ENCODE data around the gene IL17A. TPM values are rescaled to one million over a fixed set of nuclear protein-coding genes. Genes with fewer than 3 reads are reported as not detected.

The IL17A gene
- total RNA-seq, 1 donor from 2014 or later = not detected

GRCh38 chr6:52180787-52181558 is 5.2 kb upstream of the IL17A start:
- DNase-seq (ENCODE audit: low spot score in 2 of 2, unreplicated experiment in 2 of 2) = no peak
- H3K4me1 Mint-ChIP-seq = no peaks in the 10 kb centered on the region
- H3K9me3 Mint-ChIP-seq = peaks cover under 1% of the 10 kb centered on the region
- no peak overlapping the region for H3K4me3 Mint-ChIP-seq
- H3K27me3 Mint-ChIP-seq (ENCODE audit: low read depth) = peaks cover 34% of the 10 kb centered on the region
- H3K36me3 Mint-ChIP-seq = no peaks in the 10 kb centered on the region
- TF ChIP-seq, protein P1, sequence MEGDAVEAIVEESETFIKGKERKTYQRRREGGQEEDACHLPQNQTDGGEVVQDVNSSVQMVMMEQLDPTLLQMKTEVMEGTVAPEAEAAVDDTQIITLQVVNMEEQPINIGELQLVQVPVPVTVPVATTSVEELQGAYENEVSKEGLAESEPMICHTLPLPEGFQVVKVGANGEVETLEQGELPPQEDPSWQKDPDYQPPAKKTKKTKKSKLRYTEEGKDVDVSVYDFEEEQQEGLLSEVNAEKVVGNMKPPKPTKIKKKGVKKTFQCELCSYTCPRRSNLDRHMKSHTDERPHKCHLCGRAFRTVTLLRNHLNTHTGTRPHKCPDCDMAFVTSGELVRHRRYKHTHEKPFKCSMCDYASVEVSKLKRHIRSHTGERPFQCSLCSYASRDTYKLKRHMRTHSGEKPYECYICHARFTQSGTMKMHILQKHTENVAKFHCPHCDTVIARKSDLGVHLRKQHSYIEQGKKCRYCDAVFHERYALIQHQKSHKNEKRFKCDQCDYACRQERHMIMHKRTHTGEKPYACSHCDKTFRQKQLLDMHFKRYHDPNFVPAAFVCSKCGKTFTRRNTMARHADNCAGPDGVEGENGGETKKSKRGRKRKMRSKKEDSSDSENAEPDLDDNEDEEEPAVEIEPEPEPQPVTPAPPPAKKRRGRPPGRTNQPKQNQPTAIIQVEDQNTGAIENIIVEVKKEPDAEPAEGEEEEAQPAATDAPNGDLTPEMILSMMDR (IDR thresholded peaks at IDR 0.05; ENCODE audit: unreplicated experiment) = no peak
- H3K27ac Mint-ChIP-seq = no peak overlapping the region

DNA sequence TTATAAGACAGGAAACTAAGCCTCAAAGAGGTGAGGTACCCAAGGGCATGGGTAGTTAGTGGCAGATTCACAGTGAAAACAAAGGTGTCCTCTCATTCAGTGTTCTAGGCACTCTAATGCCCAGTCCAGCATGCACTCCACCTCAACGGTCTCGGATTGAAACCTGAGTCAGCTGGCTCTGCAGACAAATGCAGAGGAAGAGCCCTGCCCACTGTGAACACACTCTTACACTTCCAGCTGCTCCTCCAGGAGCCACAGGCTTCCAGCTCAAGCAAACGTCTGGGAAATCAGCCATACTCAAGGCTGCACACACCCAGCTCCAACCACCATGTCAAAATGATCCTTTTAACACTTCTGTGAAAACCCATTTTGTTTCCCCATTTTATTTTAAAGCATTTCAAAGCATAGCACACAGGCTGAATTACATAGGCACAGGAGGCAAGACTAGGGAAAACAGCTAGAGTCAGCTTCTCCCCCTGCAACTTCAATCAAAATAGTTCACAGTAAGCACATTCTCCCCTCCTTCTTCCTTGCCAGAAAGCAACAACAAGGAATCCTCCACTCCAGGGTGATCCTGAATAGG is 3.0 kb upstream of the IL17A start:
- H3K27me3 Mint-ChIP-seq (ENCODE audit: low read depth) = peaks cover 43% of the 10 kb centered on the region
- no peak overlapping the region for H3K4me3 Mint-ChIP-seq
- TF ChIP-seq, protein P1 (IDR thresholded peaks at IDR 0.05; ENCODE audit: unreplicated experiment) = no peak
- H3K4me1 Mint-ChIP-seq = no peaks in the 10 kb centered on the region
- H3K27ac Mint-ChIP-seq = no peak overlapping the region
- DNase-seq (ENCODE audit: low spot score in 2 of 2, unreplicated experiment in 2 of 2) = no peak
- H3K36me3 Mint-ChIP-seq = no peaks in the 10 kb centered on the region
- peaks cover 3% of the 10 kb centered on the region for H3K9me3 Mint-ChIP-seq

DNA sequence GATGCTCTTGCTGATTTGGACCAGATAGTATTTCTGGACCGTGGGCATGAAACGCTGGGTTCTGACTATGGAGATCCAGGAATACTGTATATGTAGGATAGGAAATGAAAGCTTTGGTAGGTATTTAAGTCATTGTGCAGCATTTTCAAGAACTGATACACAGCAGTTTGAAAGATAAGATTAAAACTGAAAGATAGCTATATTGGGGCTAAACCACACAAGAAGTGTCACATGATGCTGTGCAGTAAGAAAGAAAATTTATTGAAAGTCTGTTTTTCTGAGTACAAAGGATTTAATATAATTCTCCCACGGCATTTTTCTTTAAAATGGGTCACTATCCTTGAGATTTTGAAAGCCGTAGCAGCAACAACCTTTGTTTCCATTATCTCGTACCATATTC is 305 bp downstream of the IL17A start:
- H3K27me3 Mint-ChIP-seq (ENCODE audit: low read depth) = peaks cover 33% of the 10 kb centered on the region
- DNase-seq (ENCODE audit: low spot score in 2 of 2, unreplicated experiment in 2 of 2) = no peak
- TF ChIP-seq, protein P1 (IDR thresholded peaks at IDR 0.05; ENCODE audit: unreplicated experiment) = no peak
- H3K4me1 Mint-ChIP-seq = no peaks in the 10 kb centered on the region
- H3K9me3 Mint-ChIP-seq = peaks cover 3% of the 10 kb centered on the region
- no peaks in the 10 kb centered on the region for H3K36me3 Mint-ChIP-seq
- H3K4me3 Mint-ChIP-seq = no peak overlapping the region
- H3K27ac Mint-ChIP-seq = no peak overlapping the region

DNA sequence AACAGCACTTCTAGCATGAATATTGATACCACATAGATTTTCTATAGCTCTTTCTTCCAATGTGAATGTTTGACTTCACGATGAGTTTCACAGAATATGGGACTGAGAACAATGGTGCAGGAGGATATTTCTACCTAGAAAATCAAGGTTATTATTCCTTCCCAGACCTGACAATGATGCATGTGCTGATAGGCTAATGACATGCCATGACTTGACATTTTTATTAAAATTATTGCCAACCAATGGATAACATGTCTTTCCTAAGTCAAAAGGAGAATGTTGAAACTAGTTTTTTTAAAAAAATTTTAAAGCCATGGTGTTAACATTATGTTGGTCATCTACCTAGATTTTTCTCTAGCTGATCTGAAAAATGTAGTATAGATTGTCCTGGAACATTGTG is 923 bp downstream of the IL17A start:
- no peaks in the 10 kb centered on the region for H3K36me3 Mint-ChIP-seq
- no peak overlapping the region for H3K27ac Mint-ChIP-seq
- H3K4me1 Mint-ChIP-seq = no peaks in the 10 kb centered on the region

DNA sequence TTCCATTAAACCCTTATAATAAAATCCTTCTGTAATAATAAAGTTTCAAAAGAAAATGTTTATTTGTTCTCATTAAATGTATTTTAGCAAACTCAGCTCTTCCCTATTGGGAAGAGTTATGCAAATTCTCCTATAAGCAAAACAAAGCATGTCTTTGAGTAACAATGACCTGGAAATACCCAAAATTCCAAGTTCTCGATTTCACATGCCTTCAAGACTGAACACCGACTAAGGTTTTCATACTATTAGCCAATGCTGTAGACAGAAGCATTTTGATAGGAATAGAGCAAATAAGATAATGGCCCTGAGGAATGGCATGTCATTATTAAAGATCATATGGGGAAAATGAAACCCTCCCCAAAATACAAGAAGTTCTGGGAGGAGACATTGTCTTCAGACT is 3.8 kb downstream of the IL17A start:
- H3K4me3 Mint-ChIP-seq = no peak overlapping the region
- peaks cover 21% of the 10 kb centered on the region for H3K27me3 Mint-ChIP-seq (ENCODE audit: low read depth)
- peaks cover 3% of the 10 kb centered on the region for H3K9me3 Mint-ChIP-seq
- TF ChIP-seq, protein P1 (IDR thresholded peaks at IDR 0.05; ENCODE audit: unreplicated experiment) = no peak
- DNase-seq (ENCODE audit: low spot score in 2 of 2, unreplicated experiment in 2 of 2) = no peak
- no peaks in the 10 kb centered on the region for H3K36me3 Mint-ChIP-seq
- H3K4me1 Mint-ChIP-seq = no peaks in the 10 kb centered on the region
- no peak overlapping the region for H3K27ac Mint-ChIP-seq

More for the DNA sequence above, 923 bp downstream of the IL17A start:
- no peak overlapping the region for H3K4me3 Mint-ChIP-seq
- TF ChIP-seq, protein P1 (IDR thresholded peaks at IDR 0.05; ENCODE audit: unreplicated experiment) = no peak
- peaks cover 34% of the 10 kb centered on the region for H3K27me3 Mint-ChIP-seq (ENCODE audit: low read depth)
- H3K9me3 Mint-ChIP-seq = peaks cover 3% of the 10 kb centered on the region
- no peak for DNase-seq (ENCODE audit: low spot score in 2 of 2, unreplicated experiment in 2 of 2)
